C4-2B (cell line): ENCODE measurements around the gene SCYGR1.

Experiments used
- ZFX ChIP-seq: fragments of 450-650 bp; IDR thresholded peaks from 2 replicates; pipeline ENCODE4 v1.6.1; 2017
- TF ChIP-seq, protein P1 (sequence below): fragments of 450-650 bp; conservative IDR thresholded peaks from 2 replicates; pipeline ENCODE4 v1.5.1; 2017; ENCODE audit warnings: mild to moderate bottlenecking

GRCh38 chr2:227377467-227378351, 10.0 kb downstream of the SCYGR1 start:
- TF ChIP-seq, protein P1, sequence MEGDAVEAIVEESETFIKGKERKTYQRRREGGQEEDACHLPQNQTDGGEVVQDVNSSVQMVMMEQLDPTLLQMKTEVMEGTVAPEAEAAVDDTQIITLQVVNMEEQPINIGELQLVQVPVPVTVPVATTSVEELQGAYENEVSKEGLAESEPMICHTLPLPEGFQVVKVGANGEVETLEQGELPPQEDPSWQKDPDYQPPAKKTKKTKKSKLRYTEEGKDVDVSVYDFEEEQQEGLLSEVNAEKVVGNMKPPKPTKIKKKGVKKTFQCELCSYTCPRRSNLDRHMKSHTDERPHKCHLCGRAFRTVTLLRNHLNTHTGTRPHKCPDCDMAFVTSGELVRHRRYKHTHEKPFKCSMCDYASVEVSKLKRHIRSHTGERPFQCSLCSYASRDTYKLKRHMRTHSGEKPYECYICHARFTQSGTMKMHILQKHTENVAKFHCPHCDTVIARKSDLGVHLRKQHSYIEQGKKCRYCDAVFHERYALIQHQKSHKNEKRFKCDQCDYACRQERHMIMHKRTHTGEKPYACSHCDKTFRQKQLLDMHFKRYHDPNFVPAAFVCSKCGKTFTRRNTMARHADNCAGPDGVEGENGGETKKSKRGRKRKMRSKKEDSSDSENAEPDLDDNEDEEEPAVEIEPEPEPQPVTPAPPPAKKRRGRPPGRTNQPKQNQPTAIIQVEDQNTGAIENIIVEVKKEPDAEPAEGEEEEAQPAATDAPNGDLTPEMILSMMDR, result peak; percentile 25; the same call in 1 of the 2 replicates
- TF ChIP-seq ZFX, result no peak
